GM10248 (cell line): ENCODE measurements around the gene SYNJ2.

Experiments
- CTCF ChIA-PET: fragments of 300-600 bp; sonication (Branson Sonifier 250); formaldehyde crosslinking; extraction: SDS; loops from one replicate; lab custom pipeline; 2021; ENCODE audit warnings: antibody characterized with exemption; lab: Yijun Ruan, JAX
- POLR2A ChIA-PET: fragments of 350-650 bp; sonication (Branson Sonifier 250); formaldehyde crosslinking; extraction: SDS; loops from one replicate; lab custom pipeline; 2020; ENCODE audit warnings: antibody characterized with exemption; lab: Yijun Ruan, JAX
- DNase-seq: peaks from one replicate; pipeline ENCODE4 v3.0.0; 2012; ENCODE audit errors: extremely low spot score
- CTCF ChIP-seq: IDR thresholded peaks from 2 replicates; pipeline ENCODE4 v1.5.1; 2012; ENCODE audit warnings: mild to moderate bottlenecking, low read depth; ENCODE audit errors: extremely low read depth, missing control alignments, control extremely low read depth

The SYNJ2 gene

DNA sequence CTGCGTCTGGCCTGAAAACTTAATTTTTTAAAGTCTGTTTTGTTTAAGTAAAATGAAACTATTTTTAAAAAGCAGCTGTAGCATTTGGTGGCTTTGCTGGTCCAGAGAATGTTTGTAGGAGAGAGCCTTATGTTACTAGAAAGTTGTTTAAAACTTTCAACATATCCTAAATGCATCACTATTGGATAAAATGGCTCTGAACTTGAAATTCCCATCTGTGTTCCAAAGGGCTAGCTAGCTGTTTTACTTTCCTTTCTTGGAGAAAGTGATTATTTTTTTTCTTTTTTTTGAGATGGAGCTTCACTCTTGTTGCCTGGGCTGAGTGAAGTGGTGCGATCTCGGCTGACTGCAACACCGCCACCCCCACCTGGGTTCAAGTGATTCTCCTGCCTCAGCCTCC, 2.5 kb downstream of the SYNJ2 start:
- POLR2A ChIA-PET, result no interaction called here
- DNase-seq, result no peak
- CTCF ChIA-PET, result interaction anchor here (1.3 to 6.4 kb wide), 8 partner anchors 10 to 228 kb away, joined by 3 to 53 read pairs (median 8); no protein-coding TSS in a partner anchor
- TF ChIP-seq CTCF, result no peak

DNA sequence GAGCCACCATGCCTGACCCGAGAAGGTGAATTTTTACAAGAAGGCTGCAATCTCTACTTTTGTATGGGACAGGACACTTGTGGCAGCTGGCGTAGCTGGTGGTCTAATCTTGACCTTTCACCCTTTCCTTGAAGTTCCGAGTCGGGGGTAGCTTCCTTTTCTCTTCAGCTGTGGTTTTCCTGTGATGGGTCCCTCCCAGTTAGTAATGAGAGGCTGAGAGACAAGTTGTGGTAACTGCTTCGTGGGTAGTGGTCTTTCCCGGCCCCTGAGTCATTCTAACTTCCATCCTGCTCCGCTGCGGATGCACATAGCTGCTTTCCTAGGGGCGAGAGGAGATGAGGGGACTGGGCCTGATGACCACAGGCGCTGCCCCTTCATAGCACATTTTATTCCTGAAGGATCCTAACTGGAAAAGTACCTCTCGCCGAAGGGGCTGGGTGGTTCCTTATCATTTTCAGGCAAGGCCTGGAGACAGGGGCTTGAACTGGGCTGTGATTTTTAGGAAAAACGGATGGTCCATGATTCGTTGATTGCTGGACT, 3.1 kb downstream of the SYNJ2 start:
- no peak for TF ChIP-seq CTCF
- ChIA-PET POLR2A (no interaction called here), CTCF (interaction anchor here (2.2 to 6.4 kb wide), 4 partner anchors 23 to 88 kb away, joined by 6 to 53 read pairs (median 10); no protein-coding TSS in a partner anchor)
- no peak for DNase-seq

DNA sequence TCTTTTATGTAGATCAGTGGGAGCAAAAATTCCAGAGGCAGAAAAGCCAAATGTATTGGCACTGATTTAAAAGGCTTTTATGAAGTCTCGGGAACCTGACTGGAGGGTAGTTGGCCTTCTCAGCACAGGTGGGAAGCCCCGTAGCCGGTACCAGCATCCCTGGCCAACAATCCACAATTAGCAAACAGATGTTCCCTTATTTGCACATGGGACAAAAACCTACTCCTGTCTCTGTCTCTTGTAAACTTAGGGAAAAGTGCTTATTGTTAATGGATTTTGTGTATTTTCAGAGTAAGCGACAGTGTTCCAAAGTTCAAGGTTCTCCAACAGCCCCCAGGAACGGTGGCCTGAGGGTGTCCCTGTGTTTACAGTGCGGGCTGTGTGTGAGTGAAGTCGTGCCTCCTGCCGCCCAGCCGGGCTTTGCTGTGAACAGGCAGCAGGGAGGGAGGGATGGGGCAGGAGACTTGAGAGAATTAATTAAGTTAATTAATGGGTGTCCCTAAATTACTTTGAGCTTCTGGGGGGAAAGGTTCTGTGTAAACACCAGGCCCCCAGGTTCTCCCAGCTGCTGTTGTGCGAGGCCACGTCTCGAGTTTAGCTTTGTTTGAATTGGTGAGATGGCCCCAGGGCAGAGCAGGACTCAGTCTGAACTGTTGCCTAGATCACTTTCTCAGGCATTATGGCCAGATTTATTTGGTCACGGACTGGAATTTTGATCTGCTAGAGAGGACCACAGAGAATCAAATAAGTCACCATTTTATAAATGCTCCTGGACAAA, 3.9 kb downstream of the SYNJ2 start:
- POLR2A ChIA-PET, result no interaction called here
- TF ChIP-seq CTCF, result no peak
- no peak for DNase-seq
- CTCF ChIA-PET, result no interaction called here

- ChIA-PET CTCF (interaction anchor here (1.2 kb wide), 1 partner anchor 15 kb away, joined by 3 read pairs; no protein-coding TSS in a partner anchor), POLR2A (no interaction called here)
- no peak for TF ChIP-seq CTCF
- DNase-seq, result no peak
These were observed 6.4 kb downstream of the SYNJ2 start for GRCh38 chr6:157987788-157988699.

DNA sequence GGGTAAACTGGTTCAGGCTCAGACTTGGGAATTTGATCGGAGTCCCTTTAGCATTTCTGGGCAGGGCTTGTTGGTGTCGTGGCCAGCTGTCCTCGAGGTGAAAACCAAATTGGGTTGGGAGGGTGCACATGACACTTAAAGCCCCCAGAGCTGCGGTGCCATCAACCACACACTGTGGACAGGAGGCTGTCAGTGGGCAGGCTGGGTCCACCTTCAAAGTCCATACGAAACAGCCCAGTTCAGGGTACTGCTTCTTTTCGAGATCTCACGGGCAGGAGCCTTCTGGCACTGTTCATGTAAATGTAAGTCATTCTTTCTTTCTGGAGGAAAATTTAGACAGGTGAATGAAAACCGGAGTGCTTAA, 7.0 kb downstream of the SYNJ2 start:
- DNase-seq, result no peak
- POLR2A ChIA-PET, result no interaction called here
- CTCF ChIA-PET, result interaction anchor here (1.2 kb wide), 1 partner anchor 14 kb away, joined by 3 read pairs; no protein-coding TSS in a partner anchor
- no peak for TF ChIP-seq CTCF

DNA sequence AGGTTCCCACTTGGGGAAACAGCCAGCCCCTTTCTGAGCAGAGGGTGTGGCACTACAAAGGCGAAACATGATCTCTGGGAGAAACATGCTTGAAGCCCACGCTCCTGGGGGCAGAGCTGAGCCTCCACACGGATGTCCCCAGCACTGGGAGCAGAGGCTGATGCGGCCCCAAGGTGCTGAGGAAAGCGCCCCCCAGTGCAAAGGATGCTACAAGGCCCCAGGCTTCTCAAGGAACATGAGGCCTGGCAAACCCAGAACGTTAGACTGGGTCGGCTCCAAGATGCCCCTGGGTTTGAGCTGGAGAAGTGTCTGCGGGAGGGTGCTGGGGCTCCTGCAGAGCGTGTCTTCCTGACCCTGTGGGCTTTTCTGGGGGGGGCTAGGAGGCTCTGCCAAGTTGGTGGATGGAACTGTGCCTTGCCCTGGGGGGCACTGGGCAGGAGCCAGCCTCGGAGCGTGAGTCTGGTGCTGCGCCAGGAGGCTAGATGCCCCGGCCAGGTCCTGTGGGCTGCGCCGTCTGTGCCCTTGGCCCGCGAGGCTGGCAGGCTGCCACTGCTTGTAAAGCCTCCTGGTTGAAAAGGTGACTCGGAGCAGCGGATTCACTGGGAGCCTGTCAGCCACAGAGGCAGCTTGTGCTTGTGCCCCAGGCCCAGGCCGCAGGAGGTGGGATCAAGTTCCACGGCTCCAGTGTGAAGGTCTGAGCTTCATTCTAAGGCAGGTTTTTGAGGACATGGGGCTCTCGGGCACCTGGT, 8.1 kb downstream of the SYNJ2 start:
- no peak for TF ChIP-seq CTCF
- DNase-seq, result no peak
- POLR2A ChIA-PET, result no interaction called here
- CTCF ChIA-PET, result interaction anchor here (1.2 to 2.4 kb wide), 2 partner anchors 13 to 37 kb away, joined by 3 to 6 read pairs; no protein-coding TSS in a partner anchor
